Kidney (tissue), 14 donors: ENCODE measurements around the gene PGA3. TPM values are rescaled to one million over a fixed set of nuclear protein-coding genes. Genes with fewer than 3 reads are reported as not detected.
"Not testable (repeated sequence)": the region's sequence is repeated elsewhere in the genome, so short reads cannot be mapped to it uniquely, and the experiment has no call there.

Experiments
- DNase-seq, 5 donors: peaks; one replicate each; pipeline ENCODE4 v3.0.0-alpha.2; 2013 to 2020
- FAIRE-seq: peaks from 2 replicates; lab custom pipeline; 2012; peaks lifted over from hg19 to GRCh38; lab: Jason Lieb, UNC
- H3K27ac ChIP-seq, 2 donors: one replicate each; pipeline ENCODE4 v1.7.0; 2013; ENCODE audit warnings: low read depth in 2 of 2, low read length in 2 of 2, inconsistent platforms in 1 of 2
- H3K27me3 ChIP-seq: one replicate; pipeline ENCODE4 v1.7.1; 2013; ENCODE audit warnings: low read length, inconsistent platforms; ENCODE audit not compliant: control insufficient read depth, insufficient read depth
- H3K36me3 ChIP-seq, 3 donors: one replicate each; pipeline versions ENCODE4 v1.7.0 to v1.7.1; 2013; ENCODE audit warnings: low read length in 3 of 3, control low read depth in 1 of 3, inconsistent platforms in 1 of 3; ENCODE audit not compliant: insufficient read depth in 3 of 3, control insufficient read depth in 2 of 3
- H3K4me1 ChIP-seq, 3 donors: one replicate each; pipeline versions ENCODE4 v1.7.0 to v1.7.1; 2013; ENCODE audit warnings: low read length in 3 of 3, inconsistent platforms in 1 of 3, low read depth in 1 of 3; ENCODE audit not compliant: control insufficient read depth in 2 of 3, insufficient read depth in 2 of 3
- H3K4me3 ChIP-seq, 3 donors: one replicate each; pipeline versions ENCODE4 v1.7.0 to v1.8.1; 2013; ENCODE audit warnings: low read length in 3 of 3, control low read depth in 1 of 3, inconsistent platforms in 1 of 3
- H3K9ac ChIP-seq, 3 donors: one replicate each; pipeline versions ENCODE4 v1.7.0 to v1.7.1; 2013; ENCODE audit warnings: low read length in 3 of 3, control low read depth in 1 of 3, inconsistent platforms in 1 of 3
- H3K9me3 ChIP-seq, 3 donors: one replicate each; pipeline versions ENCODE4 v1.7.0 to v1.7.1; 2013; ENCODE audit warnings: low read length in 3 of 3, control low read depth in 1 of 3, inconsistent platforms in 1 of 3; ENCODE audit not compliant: control insufficient read depth in 2 of 3, insufficient read depth in 1 of 3
- intact Hi-C: fragments of 100-400 bp; cut with DNase I; formaldehyde crosslinking; loops from one replicate; pipeline ENCODE4 v1.11.1; 2022
- polyA plus RNA-seq: library from polyadenylated mRNA; stranded (reverse); fragments of 350-450 nt; fragmentation: Illumina TruSeq; extraction: RNeasy Lipid Tissue Mini Kit (QIAGEN cat#74804); gene quantifications from one replicate; pipeline ENCODE4 v1.2.3, GENCODE V29; 2014; ENCODE audit warnings: low read depth, low replicate concordance; ENCODE audit not compliant: insufficient read depth
- total RNA-seq: library from RNA; stranded (reverse); fragmentation: NEBNext Ultra II Directional; extraction: Animal tissue kit (Norgen Biotek cat#: 25700); gene quantifications from one replicate; pipeline ENCODE4 v1.2.1, GENCODE V29; 2021
- TF ChIP-seq, protein P1 (sequence below): IDR thresholded peaks from 3 replicates; pipeline ENCODE4 v1.5.1; 2012; ENCODE audit warnings: mild to moderate bottlenecking, moderate library complexity, borderline replicate concordance; ENCODE audit not compliant: insufficient read depth; ENCODE audit errors: extremely low read depth
- donor health status: control.
- donor health status: control.
- donor health status: control.
- donor health status: control.
- donor health status: control.
- donor health status: DM: yes; HTN: yes; CAD: no.
- donor health status: Normal renal cell carcinoma (clear cell type).

The PGA3 gene
- total and polyA plus RNA-seq, 2 donors from 2014 or later: 0.54 TPM; not detected in 1

DNA sequence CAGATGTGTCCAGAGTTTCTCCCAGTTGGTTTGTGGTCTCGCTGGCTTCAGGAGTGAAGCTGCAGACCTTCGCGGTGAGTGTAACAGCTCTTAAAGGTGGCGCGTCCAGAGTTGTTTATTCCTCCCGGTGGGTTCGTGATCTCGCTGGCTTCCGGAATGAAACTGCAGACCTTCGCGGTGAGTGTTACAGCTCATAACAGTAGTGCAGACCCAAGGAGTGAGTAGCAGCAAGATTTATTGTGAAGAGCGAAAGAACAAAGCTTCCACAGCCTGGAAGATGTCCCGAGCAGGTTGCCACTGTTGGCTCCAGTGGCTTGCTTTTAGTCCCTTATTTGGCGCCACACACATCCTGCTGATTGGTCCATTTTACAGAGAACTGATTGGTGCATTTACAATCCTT lies 1.8 kb upstream of the PGA3 start:
- Histone ChIP-seq H3K36me3 (no peaks in the 10 kb centered on the region), H3K9me3 (peaks cover 0 to 5% (median 3%) of the 10 kb centered on the region in 3 donors), H3K27me3 (no peaks in the 10 kb centered on the region), H3K4me1 (no peaks in the 10 kb centered on the region), H3K9ac (no peak overlapping the region), H3K4me3 (no peak overlapping the region), H3K27ac (no peak overlapping the region)
- no peak for FAIRE-seq
- DNase-seq: no peak
- intact Hi-C loops: no loop called here
- TF ChIP-seq, protein P1, sequence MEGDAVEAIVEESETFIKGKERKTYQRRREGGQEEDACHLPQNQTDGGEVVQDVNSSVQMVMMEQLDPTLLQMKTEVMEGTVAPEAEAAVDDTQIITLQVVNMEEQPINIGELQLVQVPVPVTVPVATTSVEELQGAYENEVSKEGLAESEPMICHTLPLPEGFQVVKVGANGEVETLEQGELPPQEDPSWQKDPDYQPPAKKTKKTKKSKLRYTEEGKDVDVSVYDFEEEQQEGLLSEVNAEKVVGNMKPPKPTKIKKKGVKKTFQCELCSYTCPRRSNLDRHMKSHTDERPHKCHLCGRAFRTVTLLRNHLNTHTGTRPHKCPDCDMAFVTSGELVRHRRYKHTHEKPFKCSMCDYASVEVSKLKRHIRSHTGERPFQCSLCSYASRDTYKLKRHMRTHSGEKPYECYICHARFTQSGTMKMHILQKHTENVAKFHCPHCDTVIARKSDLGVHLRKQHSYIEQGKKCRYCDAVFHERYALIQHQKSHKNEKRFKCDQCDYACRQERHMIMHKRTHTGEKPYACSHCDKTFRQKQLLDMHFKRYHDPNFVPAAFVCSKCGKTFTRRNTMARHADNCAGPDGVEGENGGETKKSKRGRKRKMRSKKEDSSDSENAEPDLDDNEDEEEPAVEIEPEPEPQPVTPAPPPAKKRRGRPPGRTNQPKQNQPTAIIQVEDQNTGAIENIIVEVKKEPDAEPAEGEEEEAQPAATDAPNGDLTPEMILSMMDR: no peak

DNA sequence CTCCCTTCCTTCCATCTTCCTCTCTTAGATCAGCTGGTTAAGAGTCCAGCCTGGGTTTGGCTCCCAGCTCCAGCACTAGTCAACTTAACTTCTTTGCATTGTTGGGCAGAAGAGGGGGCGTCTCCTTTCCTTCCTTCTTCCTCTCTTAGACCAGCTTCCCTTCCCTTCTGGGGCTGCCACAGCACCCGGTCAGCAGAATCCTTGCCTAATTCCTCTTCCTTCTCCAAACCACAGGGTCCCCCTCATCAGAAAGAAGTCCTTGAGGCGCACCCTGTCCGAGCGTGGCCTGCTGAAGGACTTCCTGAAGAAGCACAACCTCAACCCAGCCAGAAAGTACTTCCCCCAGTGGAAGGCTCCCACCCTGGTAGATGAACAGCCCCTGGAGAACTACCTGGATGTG lies 558 bp downstream of the PGA3 start:
- H3K9ac ChIP-seq, H3K4me1 ChIP-seq, intact Hi-C loops, H3K27me3 ChIP-seq, H3K4me3 ChIP-seq, H3K36me3 ChIP-seq, FAIRE-seq, DNase-seq, H3K9me3 ChIP-seq, H3K27ac ChIP-seq: not testable (repeated sequence)

DNA sequence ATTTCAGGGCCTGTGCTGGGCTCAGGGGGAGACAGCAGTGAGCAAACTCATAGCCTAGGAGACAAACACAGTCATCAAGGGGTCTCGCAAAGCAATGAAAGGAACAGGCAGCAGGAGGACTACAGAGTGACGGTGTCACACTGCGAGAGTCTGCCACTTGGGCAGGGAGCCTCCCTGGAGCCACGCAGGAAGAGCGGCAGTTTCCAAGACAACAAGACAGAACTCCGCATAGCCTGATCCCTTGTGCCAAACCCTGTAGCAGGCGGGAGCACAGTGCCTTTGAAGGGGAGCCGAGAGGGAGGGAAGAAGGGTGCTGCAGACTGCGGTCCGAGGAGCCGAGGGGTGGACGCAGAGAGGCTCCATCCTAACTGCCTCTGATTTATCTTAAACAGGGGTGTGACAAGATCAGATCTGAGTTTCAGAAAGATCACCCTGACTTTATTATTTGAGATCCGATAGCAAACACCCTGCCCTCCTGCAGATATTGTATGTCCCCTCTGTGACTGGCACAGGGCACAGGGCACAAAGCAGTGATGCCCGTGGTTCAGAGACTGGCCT lies 1.3 kb downstream of the PGA3 start:
- H3K36me3 ChIP-seq, intact Hi-C loops, H3K4me3 ChIP-seq, H3K4me1 ChIP-seq, FAIRE-seq, H3K9ac ChIP-seq, H3K27me3 ChIP-seq, H3K27ac ChIP-seq, H3K9me3 ChIP-seq: not testable (repeated sequence)
- DNase-seq: peak in 1 of 5 donors; percentile 26

DNA sequence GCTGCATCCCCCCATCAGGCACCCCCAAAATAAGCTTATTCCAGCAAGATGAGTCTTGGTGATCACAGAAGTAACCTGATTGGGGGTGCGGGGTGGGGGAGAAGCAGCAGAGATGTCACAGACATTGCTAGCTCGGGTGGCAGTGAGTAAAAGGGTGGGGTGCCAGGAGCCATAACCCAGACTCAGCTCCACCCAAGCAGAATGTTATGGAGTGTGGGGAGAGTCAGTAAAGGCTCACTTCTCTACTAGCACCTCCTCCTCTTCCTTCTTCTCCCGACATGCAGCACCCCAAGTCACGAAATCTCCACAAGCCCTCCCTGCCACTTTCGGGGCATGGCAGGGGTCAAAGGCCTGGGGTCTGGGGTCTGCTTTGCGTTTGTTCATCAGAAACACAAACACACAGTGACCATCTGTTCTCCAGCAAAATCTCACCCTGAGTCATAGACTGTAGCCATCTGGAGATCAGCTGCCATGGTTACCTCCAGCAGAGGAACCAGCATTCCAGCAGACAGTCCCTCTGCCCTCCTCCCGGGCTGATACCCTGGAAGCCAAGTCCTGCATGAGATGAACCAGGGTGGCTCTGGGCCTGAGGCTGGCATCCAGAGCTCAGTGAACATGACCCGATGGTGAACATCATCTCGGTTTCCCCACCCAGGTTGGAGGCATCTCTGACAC lies 4.5 kb downstream of the PGA3 start:
- H3K4me3 ChIP-seq, H3K9ac ChIP-seq, H3K36me3 ChIP-seq, H3K9me3 ChIP-seq, H3K4me1 ChIP-seq, FAIRE-seq, H3K27me3 ChIP-seq, intact Hi-C loops, DNase-seq, H3K27ac ChIP-seq: not testable (repeated sequence)

DNA sequence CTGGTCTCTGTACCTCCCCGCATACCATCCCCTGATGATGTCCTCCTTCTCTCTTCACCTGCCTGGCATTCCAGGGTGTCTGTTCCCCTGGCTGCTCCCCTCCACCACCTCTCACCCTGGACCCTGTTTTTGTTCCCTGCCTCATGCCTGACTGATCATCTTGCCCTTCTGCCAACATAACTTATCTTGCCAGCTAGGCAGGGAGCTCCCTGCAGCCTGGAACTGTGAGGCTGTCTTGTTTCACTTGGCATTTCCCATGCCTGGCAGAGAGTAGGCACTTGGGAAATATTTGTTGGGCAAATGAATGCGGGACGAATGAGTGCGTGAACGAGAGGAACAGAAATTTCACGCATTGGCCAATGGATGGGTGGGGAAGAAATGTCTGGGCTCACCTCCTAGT lies 7.3 kb downstream of the PGA3 start:
- H3K27me3 ChIP-seq, DNase-seq, H3K9ac ChIP-seq, H3K4me3 ChIP-seq, FAIRE-seq, H3K9me3 ChIP-seq, H3K4me1 ChIP-seq, H3K36me3 ChIP-seq, intact Hi-C loops, H3K27ac ChIP-seq: not testable (repeated sequence)

DNA sequence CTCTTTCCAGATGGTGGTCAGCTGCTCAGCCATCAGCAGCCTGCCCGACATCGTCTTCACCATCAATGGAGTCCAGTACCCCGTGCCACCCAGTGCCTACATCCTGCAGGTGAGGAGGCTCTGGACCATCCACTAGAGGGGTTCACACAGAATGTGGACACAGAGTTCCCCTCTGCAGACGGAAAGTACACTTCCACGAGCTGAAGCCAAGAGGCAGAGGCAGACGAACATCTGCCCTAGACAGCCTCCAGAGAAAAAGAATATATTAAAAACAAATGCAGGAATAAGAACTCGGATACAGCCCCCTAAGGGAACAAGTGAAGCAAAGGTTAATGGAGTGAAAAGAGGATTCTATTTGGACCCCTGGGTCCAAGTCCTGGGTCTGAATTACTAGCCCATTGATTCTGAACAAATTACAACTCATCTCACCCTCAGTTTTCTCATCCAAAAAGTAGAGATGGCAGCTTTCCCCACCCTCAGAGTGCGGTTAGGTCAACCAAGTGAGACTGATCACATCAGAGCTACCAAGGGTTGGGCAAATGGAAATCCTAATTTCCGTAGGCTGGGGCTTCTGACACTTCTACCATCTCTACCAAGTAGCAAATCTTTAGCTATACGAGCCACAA lies 8.1 kb downstream of the PGA3 start:
- H3K9me3 ChIP-seq, H3K27me3 ChIP-seq, H3K9ac ChIP-seq, FAIRE-seq, H3K36me3 ChIP-seq, H3K4me3 ChIP-seq, H3K27ac ChIP-seq, DNase-seq, H3K4me1 ChIP-seq, intact Hi-C loops: not testable (repeated sequence)

DNA sequence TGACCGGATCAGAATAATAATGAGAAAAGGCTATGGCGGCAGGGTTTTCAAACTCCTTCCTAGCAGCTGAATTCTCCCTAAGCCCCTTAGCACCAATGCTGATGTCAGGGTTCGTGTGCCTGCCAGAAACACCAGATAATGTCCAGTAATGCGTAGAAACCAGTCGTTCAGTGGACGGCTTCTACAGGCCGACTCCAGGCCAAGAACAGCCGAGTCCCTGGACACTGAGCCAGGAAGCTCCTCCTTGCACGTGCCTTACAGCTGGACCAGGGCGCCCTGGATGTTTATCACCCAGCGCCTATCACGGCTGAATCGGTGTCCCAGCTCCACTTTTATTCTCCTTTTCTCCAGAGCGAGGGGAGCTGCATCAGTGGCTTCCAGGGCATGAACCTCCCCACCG lies 8.9 kb downstream of the PGA3 start:
- H3K4me3 ChIP-seq, DNase-seq, H3K4me1 ChIP-seq, FAIRE-seq, H3K27ac ChIP-seq, H3K36me3 ChIP-seq, H3K9me3 ChIP-seq, H3K27me3 ChIP-seq, H3K9ac ChIP-seq, intact Hi-C loops: not testable (repeated sequence)
